ENCODE data around the gene EVL. TPM values are rescaled to one million over a fixed set of nuclear protein-coding genes. Genes with fewer than 3 reads are reported as not detected.

The EVL gene
- total and polyA plus RNA-seq, 2 of the 8 experiments (the other 6 are each of a cell fraction or from before 2014, with no cell fraction given) = 30.7 to 64.6 TPM

DNA sequence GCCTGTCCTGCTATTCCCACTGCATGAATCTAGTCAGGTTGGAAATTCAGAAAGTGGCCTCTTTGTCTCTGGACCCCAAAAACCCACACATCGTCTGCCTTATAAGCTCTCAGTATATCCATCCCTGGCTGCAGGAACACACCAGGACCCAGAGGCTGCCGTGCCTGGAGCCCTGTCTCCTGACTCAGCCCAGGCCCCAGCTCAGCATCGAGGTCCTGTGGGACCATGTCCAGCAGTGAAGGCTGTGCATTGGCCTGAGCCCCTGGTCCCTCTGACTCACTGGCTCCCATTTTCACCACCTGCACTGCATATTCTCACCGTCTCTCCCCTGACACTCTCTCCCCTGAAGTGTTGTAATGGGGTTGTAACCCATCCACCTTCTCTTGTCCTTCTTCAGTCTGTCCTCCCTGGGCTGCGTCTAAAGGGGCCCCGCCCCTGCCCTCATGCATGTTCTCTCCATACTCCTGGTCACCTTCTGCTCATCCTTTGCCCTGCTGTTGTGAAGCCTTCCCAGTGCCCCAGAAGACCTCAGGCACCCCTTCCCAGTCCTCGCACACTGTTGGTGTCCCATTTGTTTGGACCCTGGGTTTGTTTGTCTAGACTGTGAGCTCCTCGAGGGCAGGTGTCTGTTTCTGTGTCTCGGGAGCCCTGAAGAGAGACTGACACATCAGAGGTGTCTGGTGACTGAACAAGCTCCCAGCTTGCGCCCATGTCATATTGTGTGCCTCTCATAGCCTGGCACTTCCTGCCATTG lies 43.8 kb downstream of the EVL start:
- H3K36me3 ChIP-seq (ENCODE audit: control insufficient read depth in 2 of 4, insufficient read depth in 4 of 4, low read length in 3 of 4) = no peaks in the 10 kb centered on the region; a peak in 1 of 8 replicates
- TF ChIP-seq SP1 (IDR thresholded peaks at IDR 0.05; ENCODE audit: low read depth, low read length) (no peak), ASH2L (IDR thresholded peaks at IDR 0.05; ENCODE audit: low read length) (no peak), TAF1 (IDR thresholded peaks at IDR 0.05; ENCODE audit: low read depth, low read length) (no peak), EZH2 (IDR thresholded peaks at IDR 0.05; ENCODE audit: low read depth, low read length, severe bottlenecking) (no peak), SIX5 (IDR thresholded peaks at IDR 0.05; ENCODE audit: low read depth, low read length) (no peak), HDAC6 (IDR thresholded peaks at IDR 0.05; ENCODE audit: low read depth, low read length) (no peak), RXRA (IDR thresholded peaks at IDR 0.05; ENCODE audit: insufficient read depth, low read depth, low read length) (no peak), EP300 (IDR thresholded peaks at IDR 0.05; ENCODE audit: borderline replicate concordance in 1 of 2, low read depth in 2 of 2, low read length in 2 of 2) (no peak), GTF2F1 (IDR thresholded peaks at IDR 0.05; ENCODE audit: borderline replicate concordance, low read depth, low read length) (no peak), SIRT6 (IDR thresholded peaks at IDR 0.05; ENCODE audit: low read length) (no peak), CBX5 (IDR thresholded peaks at IDR 0.05; ENCODE audit: low read depth, low read length) (no peak), BACH1 (IDR thresholded peaks at IDR 0.05; ENCODE audit: low read length) (no peak), CREB1 (IDR thresholded peaks at IDR 0.05) (no peak), MAFK (IDR thresholded peaks at IDR 0.05; ENCODE audit: low read depth, low read length) (no peak), CEBPB (IDR thresholded peaks at IDR 0.05; ENCODE audit: low read depth, low read length) (no peak)

More for the DNA sequence above, 43.8 kb downstream of the EVL start:
- no peak overlapping the region for H2AK5ac ChIP-seq (ENCODE audit: low read depth, low read length)
- no peak overlapping the region for H2BK20ac ChIP-seq (ENCODE audit: low read length)
- no peak overlapping the region for H4K8ac ChIP-seq (ENCODE audit: extremely low read depth, insufficient read depth, low read length)
- no peak overlapping the region for H3K9ac ChIP-seq (replicated peaks in 1 of 4; ENCODE audit: extremely low read depth in 1 of 4, low read depth in 3 of 4, low read length in 3 of 4)
- H3K27ac ChIP-seq (ENCODE audit: low read depth, low read length) = no peak overlapping the region
- no peaks in the 10 kb centered on the region for H3K27me3 ChIP-seq (replicated peaks in 1 of 4; ENCODE audit: control insufficient read depth in 3 of 4, extremely low read depth in 1 of 4, insufficient read depth in 3 of 4, low read length in 3 of 4)
- ChIA-PET CTCF (ENCODE audit: partially characterized antibody) (interaction anchor here (0.6 to 10.6 kb wide), 35 partner anchors 8 to 439 kb away, joined by 3 to 240 read pairs (median 6); partner anchors contain the start of genes CYP46A1, DEGS2 and EVL), POLR2A (ENCODE audit: partially characterized antibody) (no interaction called here)
- H2BK15ac ChIP-seq (ENCODE audit: low read length) = no peak overlapping the region
- H3K14ac ChIP-seq (ENCODE audit: insufficient read length) = no peak overlapping the region
- peak overlapping the region; percentile 75; the same call in 1 of the 2 replicates for H2BK5ac ChIP-seq (ENCODE audit: low read depth, low read length)
- no peak overlapping the region for H4K5ac ChIP-seq (ENCODE audit: insufficient read length, low read depth, low read length)
- no peak overlapping the region for H3K56ac ChIP-seq (replicated peaks; ENCODE audit: insufficient read length, low read depth, low read length)
- H2BK120ac ChIP-seq (replicated peaks; ENCODE audit: low read depth, low read length) = no peak overlapping the region
- no peak overlapping the region for H4K91ac ChIP-seq (replicated peaks; ENCODE audit: insufficient read length, low read length)
- no peaks in the 10 kb centered on the region for H3K79me2 ChIP-seq (ENCODE audit: control insufficient read depth in 1 of 2, insufficient read depth in 2 of 2, low read length in 2 of 2)
- H3K79me1 ChIP-seq (ENCODE audit: low read depth, low read length) = no peaks in the 10 kb centered on the region; the same call in 1 of the 2 replicates
- DNase-seq (ENCODE audit: low read depth in 1 of 2, low spot score in 2 of 2) (no peak), FAIRE-seq (no peak)
- peaks cover 2 to 8% of the 10 kb centered on the region in 2 experiments for H4K20me1 ChIP-seq (replicated peaks in 1 of 2; ENCODE audit: control insufficient read depth in 1 of 2, insufficient read depth in 2 of 2, low read length in 2 of 2)
- H2BK12ac ChIP-seq (ENCODE audit: low read depth, low read length) = no peak overlapping the region
- no peak overlapping the region for H3K18ac ChIP-seq (ENCODE audit: extremely low read depth, low read length)
- no peak overlapping the region for H3K4ac ChIP-seq (replicated peaks; ENCODE audit: insufficient read length, low read depth, low read length)
- no peak overlapping the region for H3K4me2 ChIP-seq (ENCODE audit: insufficient read depth in 1 of 2, low read depth in 2 of 2, low read length in 2 of 2)
- no peaks in the 10 kb centered on the region for H3K9me3 ChIP-seq (ENCODE audit: insufficient read depth in 2 of 2, low read depth in 1 of 2, low read length in 1 of 2)
- H3K4me3 ChIP-seq (ENCODE audit: extremely low read depth in 1 of 4, insufficient read depth in 2 of 4, low read depth in 3 of 4, low read length in 4 of 4) = no peak overlapping the region
- no peak overlapping the region for H3K23ac ChIP-seq (ENCODE audit: insufficient read length)
- no peak overlapping the region for H2AFZ ChIP-seq (ENCODE audit: low read length)
- H3K23me2 ChIP-seq (ENCODE audit: low read depth, low read length) = no peaks in the 10 kb centered on the region
- H3K4me1 ChIP-seq (replicated peaks in 1 of 4; ENCODE audit: control insufficient read depth in 3 of 4, insufficient read depth in 4 of 4, low read length in 3 of 4) = no peaks in the 10 kb centered on the region
- WGBS, 2 experiments (ENCODE audit: extremely low coverage in 1 of 2, insufficient coverage in 1 of 2, insufficient read length in 1 of 2, insufficient replicate concordance in 2 of 2, low coverage in 1 of 2, low lambda C conversion rate in 2 of 2, missing lambda C conversion rate in 1 of 2) = 96% methylated on average over 10 of the region's 10 CpGs; no CpG with 5 or more reads in 1 of the 2 experiments

Measured in H1 (cell line).